ENCODE measurements around the gene AXL. TPM values are rescaled to one million over a fixed set of nuclear protein-coding genes. Genes with fewer than 3 reads are reported as not detected.

AXL gene
- total and polyA plus RNA-seq, 9 of the 15 experiments (the other 6 are each of a cell fraction or from before 2014, with no cell fraction given): 0.80 to 6.6 (median 1.6) TPM

- TF ChIP-seq MNT (conservative IDR thresholded peaks at IDR 0.05): peak; percentile 30 to 75; a peak in 2 of 4 replicates
- no peak for TF ChIP-seq SIRT6 (IDR thresholded peaks at IDR 0.05; ENCODE audit: low read depth, low read length)
- no peak for TF ChIP-seq ELF4 (CRISPR knock-in tag; IDR thresholded peaks at IDR 0.05)
- TF ChIP-seq ZBTB2 (IDR thresholded peaks at IDR 0.05): no peak
- TF ChIP-seq MXD1 (CRISPR knock-in tag; IDR thresholded peaks at IDR 0.05; ENCODE audit: borderline replicate concordance, poor library complexity, severe bottlenecking): no peak
- no peak for TF ChIP-seq ZBTB12 (CRISPR knock-in tag; IDR thresholded peaks at IDR 0.05)
- TF ChIP-seq ZSCAN29 (IDR thresholded peaks at IDR 0.05): no peak
- TF ChIP-seq ELF2 (CRISPR knock-in tag; IDR thresholded peaks at IDR 0.05): no peak
- TF ChIP-seq IFI16 (CRISPR knock-in tag; IDR thresholded peaks at IDR 0.05): no peak
- TF ChIP-seq MBD2 (IDR thresholded peaks at IDR 0.05; ENCODE audit: borderline replicate concordance, low read depth): no peak
- TF ChIP-seq LEF1 (IDR thresholded peaks at IDR 0.05): no peak
- no peak for TF ChIP-seq ETV1 (tag; conservative IDR thresholded peaks at IDR 0.05; ENCODE audit: low read depth)
- TF ChIP-seq ZNF518B (CRISPR knock-in tag; IDR thresholded peaks at IDR 0.05): no peak
- TF ChIP-seq TCF7L2 (IDR thresholded peaks at IDR 0.05; ENCODE audit: low read depth, low read length): no peak
- no peak; the same call in 1 of the 2 replicates for TF ChIP-seq SMAD4 (CRISPR knock-in tag; conservative IDR thresholded peaks at IDR 0.05)
- no peak for TF ChIP-seq ARID2 (IDR thresholded peaks at IDR 0.05)
- TF ChIP-seq ZNF668 (CRISPR knock-in tag; IDR thresholded peaks at IDR 0.05): no peak
- 0 out of 4 replicates have a peak, but pooled peaks of 1 of the 2 experiments have one; percentile 29 for TF ChIP-seq SRF (CRISPR knock-in tag; IDR thresholded peaks at IDR 0.05)
Observed at GRCh38 chr19:41263042-41263849, 44.2 kb downstream of the AXL start (continued).
